Measurements from ENCODE around the gene PPP2R2B. TPM values are rescaled to one million over a fixed set of nuclear protein-coding genes. Genes with fewer than 3 reads are reported as not detected.

Gene PPP2R2B
- total and polyA plus RNA-seq, 7 donors = 0.03 to 0.71 (median 0.11) TPM; not detected in 1

- WGBS, 3 donors = 58 to 64% (median 60%) methylated on average over 2 of the region's 2 CpGs
- DNase-seq = no peak
- Histone ChIP-seq H3K27me3 (ENCODE audit: insufficient read depth in 3 of 3, low read length in 2 of 3) (peaks cover 0 to 4% (median 0%) of the 10 kb centered on the region in 3 donors), H3K4me1 (no peaks in the 10 kb centered on the region), H3K9me3 (no peaks in the 10 kb centered on the region), H3K36me3 (ENCODE audit: insufficient read depth in 1 of 2, low read depth in 1 of 2) (no peaks in the 10 kb centered on the region), H3K4me3 (no peak overlapping the region), H3K27ac (no peak overlapping the region)
- ATAC-seq = no peak
- intact Hi-C loops (cut with DNase I) = no loop called here
- TF ChIP-seq, protein P1, sequence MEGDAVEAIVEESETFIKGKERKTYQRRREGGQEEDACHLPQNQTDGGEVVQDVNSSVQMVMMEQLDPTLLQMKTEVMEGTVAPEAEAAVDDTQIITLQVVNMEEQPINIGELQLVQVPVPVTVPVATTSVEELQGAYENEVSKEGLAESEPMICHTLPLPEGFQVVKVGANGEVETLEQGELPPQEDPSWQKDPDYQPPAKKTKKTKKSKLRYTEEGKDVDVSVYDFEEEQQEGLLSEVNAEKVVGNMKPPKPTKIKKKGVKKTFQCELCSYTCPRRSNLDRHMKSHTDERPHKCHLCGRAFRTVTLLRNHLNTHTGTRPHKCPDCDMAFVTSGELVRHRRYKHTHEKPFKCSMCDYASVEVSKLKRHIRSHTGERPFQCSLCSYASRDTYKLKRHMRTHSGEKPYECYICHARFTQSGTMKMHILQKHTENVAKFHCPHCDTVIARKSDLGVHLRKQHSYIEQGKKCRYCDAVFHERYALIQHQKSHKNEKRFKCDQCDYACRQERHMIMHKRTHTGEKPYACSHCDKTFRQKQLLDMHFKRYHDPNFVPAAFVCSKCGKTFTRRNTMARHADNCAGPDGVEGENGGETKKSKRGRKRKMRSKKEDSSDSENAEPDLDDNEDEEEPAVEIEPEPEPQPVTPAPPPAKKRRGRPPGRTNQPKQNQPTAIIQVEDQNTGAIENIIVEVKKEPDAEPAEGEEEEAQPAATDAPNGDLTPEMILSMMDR (IDR thresholded peaks at IDR 0.05) = no peak
Observed at GRCh38 chr5:146919304-146919703, 40.7 kb upstream of the PPP2R2B start.

DNA sequence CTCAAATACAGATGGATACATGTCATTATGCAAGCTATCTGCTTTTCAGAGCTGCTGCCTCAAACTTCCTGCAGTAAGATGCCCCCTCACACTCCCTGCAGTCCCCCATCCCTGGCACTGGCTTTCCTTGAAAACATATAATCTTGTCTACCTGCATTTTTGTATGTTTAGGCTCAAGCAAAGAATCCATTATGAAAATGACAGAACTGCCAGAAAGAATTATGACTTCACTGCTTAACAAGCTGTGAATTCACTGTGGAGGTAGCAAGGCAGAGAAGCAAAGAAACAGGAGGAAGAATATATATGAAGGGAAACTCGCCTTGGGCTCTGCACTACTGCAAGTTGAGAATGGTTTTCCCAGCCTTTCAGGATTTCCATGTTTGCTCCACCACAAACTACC, 39.4 kb upstream of the PPP2R2B start:
- H3K4me3 ChIP-seq = no peak overlapping the region
- H3K4me1 ChIP-seq = no peaks in the 10 kb centered on the region
- no peaks in the 10 kb centered on the region for H3K36me3 ChIP-seq (ENCODE audit: insufficient read depth in 1 of 2, low read depth in 1 of 2)
- no peaks in the 10 kb centered on the region for H3K9me3 ChIP-seq
- peaks cover 0 to 4% (median 0%) of the 10 kb centered on the region in 3 donors for H3K27me3 ChIP-seq (ENCODE audit: insufficient read depth in 3 of 3, low read length in 2 of 3)
- no peak overlapping the region for H3K27ac ChIP-seq
- TF ChIP-seq, protein P1 (IDR thresholded peaks at IDR 0.05) = no peak
- intact Hi-C loops (cut with DNase I) = no loop called here
- WGBS, 3 donors = 43 to 48% (median 43%) methylated on average over 1 of the region's 1 CpG
- no peak for DNase-seq
- no peak for ATAC-seq

DNA sequence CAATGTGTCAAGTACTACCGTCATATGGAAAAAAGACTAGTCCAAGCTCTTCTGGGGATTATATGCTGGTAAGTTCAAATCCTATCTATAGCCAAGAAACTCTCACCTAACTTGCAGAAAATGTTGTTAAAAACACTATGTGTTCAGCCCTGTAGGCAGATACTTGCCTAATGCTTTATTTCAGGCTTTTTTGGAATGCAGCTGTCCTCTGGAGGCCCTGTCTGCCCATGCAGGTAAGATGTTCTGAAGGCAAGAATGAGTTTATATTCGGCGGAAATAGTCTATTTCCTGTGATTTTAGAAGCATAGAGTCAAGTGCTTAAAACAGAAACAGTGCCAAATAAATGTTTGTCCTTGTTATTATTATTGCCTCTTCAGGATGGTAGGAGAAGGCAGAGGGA, 34.3 kb upstream of the PPP2R2B start:
- Histone ChIP-seq H3K9me3 (no peaks in the 10 kb centered on the region), H3K27ac (no peak overlapping the region), H3K4me3 (no peak overlapping the region), H3K4me1 (no peaks in the 10 kb centered on the region), H3K36me3 (ENCODE audit: insufficient read depth in 1 of 2, low read depth in 1 of 2) (no peaks in the 10 kb centered on the region), H3K27me3 (ENCODE audit: insufficient read depth in 3 of 3, low read length in 2 of 3) (peaks cover 0 to 4% (median 0%) of the 10 kb centered on the region in 3 donors)
- intact Hi-C loops (cut with DNase I) = no loop called here
- ATAC-seq (no peak), DNase-seq (no peak)
- WGBS, 3 donors = 88 to 92% (median 91%) methylated on average over 3 of the region's 3 CpGs
- TF ChIP-seq, protein P1 (IDR thresholded peaks at IDR 0.05) = no peak

DNA sequence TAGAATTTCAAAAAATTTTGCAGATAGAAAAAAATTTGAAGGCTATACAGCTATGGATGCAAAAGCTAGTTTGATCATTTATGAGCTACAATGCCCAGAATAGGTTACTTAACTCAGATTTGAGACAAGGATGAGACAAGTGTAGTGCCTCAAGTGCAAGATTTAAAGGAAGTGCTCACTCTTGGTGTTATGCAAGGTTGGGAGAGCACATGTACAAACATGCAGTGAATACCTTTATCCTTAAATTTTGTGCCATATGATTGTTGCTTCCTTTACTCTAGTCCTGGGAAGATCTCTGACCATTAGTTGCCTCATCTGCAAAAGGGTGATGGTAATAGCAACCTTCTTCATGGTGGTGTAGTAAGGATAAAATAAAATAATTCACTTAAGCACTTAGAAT, 31.7 kb upstream of the PPP2R2B start:
- H3K36me3 ChIP-seq (ENCODE audit: insufficient read depth in 1 of 2, low read depth in 1 of 2) = no peaks in the 10 kb centered on the region

More for the DNA sequence above, 31.7 kb upstream of the PPP2R2B start:
- intact Hi-C loops (cut with DNase I) = no loop called here
- no peak overlapping the region for H3K27ac ChIP-seq
- no peaks in the 10 kb centered on the region for H3K9me3 ChIP-seq
- H3K4me3 ChIP-seq = no peak overlapping the region
- DNase-seq = no peak
- ATAC-seq = no peak
- TF ChIP-seq, protein P1 (IDR thresholded peaks at IDR 0.05) = no peak
- H3K4me1 ChIP-seq = no peaks in the 10 kb centered on the region
- H3K27me3 ChIP-seq (ENCODE audit: insufficient read depth in 3 of 3, low read length in 2 of 3) = peaks cover 0 to 1% (median 0%) of the 10 kb centered on the region in 3 donors
